ENCODE data around the gene ATRIP. TPM values are rescaled to one million over a fixed set of nuclear protein-coding genes. Genes with fewer than 3 reads are reported as not detected.

The ATRIP gene
- total RNA-seq, 1 donor from 2014 or later, result 8.3 TPM

- no peaks in the 10 kb centered on the region for H3K27me3 ChIP-seq
- H3K36me3 ChIP-seq, result no peaks in the 10 kb centered on the region
- H3K4me1 ChIP-seq, result no peaks in the 10 kb centered on the region
- H4K20me1 ChIP-seq (ENCODE audit: low read depth), result peaks cover 52% of the 10 kb centered on the region
- H3K27ac Mint-ChIP-seq, result no peak overlapping the region
- H3K9ac ChIP-seq, result no peak overlapping the region
- H3K27ac ChIP-seq, result no peak overlapping the region
- no peaks in the 10 kb centered on the region for H3F3A ChIP-seq (ENCODE audit: low read depth)
- no peaks in the 10 kb centered on the region for H3K9me3 ChIP-seq (ENCODE audit: low read depth)
- H3K27me3 Mint-ChIP-seq (ENCODE audit: insufficient read depth, low read depth), result no peaks in the 10 kb centered on the region
- peaks cover 27% of the 10 kb centered on the region for H3K79me2 ChIP-seq (ENCODE audit: low read depth)
- H3K4me2 ChIP-seq, result no peak overlapping the region
- no peak for TF ChIP-seq CTCF (IDR thresholded peaks at IDR 0.05)
- no peak for TF ChIP-seq EZH2phosphoT487 (IDR thresholded peaks at IDR 0.05)
- no peak for TF ChIP-seq EZH2 (IDR thresholded peaks at IDR 0.05)
- H3K9me3 Mint-ChIP-seq, result no peaks in the 10 kb centered on the region
- DNase-seq (ENCODE audit: low spot score), result no peak
- no peak overlapping the region for H3K4me3 Mint-ChIP-seq
- no peak overlapping the region for H2AFZ ChIP-seq (replicated peaks)
- peaks cover 20% of the 10 kb centered on the region for H3K36me3 Mint-ChIP-seq
- no peaks in the 10 kb centered on the region for H3K4me1 Mint-ChIP-seq
- no peak overlapping the region for H3K4me3 ChIP-seq
These were observed 27.4 kb upstream of the ATRIP start for GRCh38 chr3:48419149-48419548.

GRCh38 chr3:48419597-48419996 lies 26.9 kb upstream of the ATRIP start:
- Histone ChIP-seq H3F3A (ENCODE audit: low read depth) (no peaks in the 10 kb centered on the region), H3K27me3 (no peaks in the 10 kb centered on the region), H3K27ac (no peak overlapping the region), H2AFZ (replicated peaks) (no peak overlapping the region), H3K79me2 (ENCODE audit: low read depth) (peaks cover 32% of the 10 kb centered on the region), H3K9ac (no peak overlapping the region), H3K4me2 (no peak overlapping the region), H3K36me3 (no peaks in the 10 kb centered on the region), H4K20me1 (ENCODE audit: low read depth) (peaks cover 56% of the 10 kb centered on the region), H3K9me3 (ENCODE audit: low read depth) (no peaks in the 10 kb centered on the region), H3K4me3 (no peak overlapping the region), H3K4me1 (no peaks in the 10 kb centered on the region)
- Mint-ChIP-seq H3K9me3 (no peaks in the 10 kb centered on the region), H3K27me3 (ENCODE audit: insufficient read depth, low read depth) (no peaks in the 10 kb centered on the region), H3K27ac (no peak overlapping the region), H3K4me3 (no peak overlapping the region), H3K4me1 (peaks cover 2% of the 10 kb centered on the region), H3K36me3 (peaks cover 18% of the 10 kb centered on the region)
- no peak for DNase-seq (ENCODE audit: low spot score)
- TF ChIP-seq EZH2phosphoT487 (IDR thresholded peaks at IDR 0.05) (no peak), EZH2 (IDR thresholded peaks at IDR 0.05) (no peak), CTCF (IDR thresholded peaks at IDR 0.05) (no peak)

DNA sequence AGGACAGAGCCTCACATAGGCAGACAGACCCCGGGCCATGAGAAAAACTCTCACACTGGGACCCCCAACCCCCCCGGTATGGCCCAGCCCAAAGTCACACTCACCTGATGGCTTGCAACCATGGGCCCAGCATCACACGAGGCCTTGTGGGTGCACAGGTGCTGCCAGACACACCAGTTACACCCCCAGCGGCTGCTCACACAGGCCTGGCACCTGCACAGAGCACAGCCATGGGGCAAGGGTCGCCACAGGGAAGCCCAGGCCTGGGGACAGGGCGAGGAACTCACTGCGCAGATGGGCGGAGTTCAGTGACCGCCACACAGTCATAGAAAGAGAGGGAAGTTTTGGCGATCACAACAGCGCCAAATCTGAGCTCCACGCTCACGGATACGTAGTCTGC lies 26.0 kb upstream of the ATRIP start:
- Mint-ChIP-seq H3K9me3 (no peaks in the 10 kb centered on the region), H3K36me3 (peaks cover 11% of the 10 kb centered on the region), H3K27me3 (ENCODE audit: insufficient read depth, low read depth) (no peaks in the 10 kb centered on the region), H3K4me1 (peaks cover 8% of the 10 kb centered on the region), H3K27ac (no peak overlapping the region), H3K4me3 (no peak overlapping the region)
- peaks cover 66% of the 10 kb centered on the region for H4K20me1 ChIP-seq (ENCODE audit: low read depth)
- H3F3A ChIP-seq (ENCODE audit: low read depth), result no peaks in the 10 kb centered on the region
- DNase-seq (ENCODE audit: low spot score), result no peak
- no peak overlapping the region for H2AFZ ChIP-seq (replicated peaks)
- TF ChIP-seq EZH2phosphoT487 (IDR thresholded peaks at IDR 0.05), result no peak
- no peak for TF ChIP-seq CTCF (IDR thresholded peaks at IDR 0.05)
- TF ChIP-seq EZH2 (IDR thresholded peaks at IDR 0.05), result no peak
- H3K36me3 ChIP-seq, result no peaks in the 10 kb centered on the region
- no peak overlapping the region for H3K4me2 ChIP-seq
- no peaks in the 10 kb centered on the region for H3K27me3 ChIP-seq
- peaks cover 42% of the 10 kb centered on the region for H3K79me2 ChIP-seq (ENCODE audit: low read depth)
- no peak overlapping the region for H3K27ac ChIP-seq
- no peaks in the 10 kb centered on the region for H3K4me1 ChIP-seq
- no peak overlapping the region for H3K9ac ChIP-seq
- H3K4me3 ChIP-seq, result no peak overlapping the region
- H3K9me3 ChIP-seq (ENCODE audit: low read depth), result no peaks in the 10 kb centered on the region
